Trophoblast cell (in vitro differentiated cells and primary cell): ENCODE results near the gene GORAB.

Experiments
- DNase-seq, 2 donors: peaks; one replicate each; pipeline ENCODE4 v3.0.0-alpha.2; 2016
- H2AFZ ChIP-seq: 2 replicates; pipeline ENCODE4 v1.6.1; 2013; ENCODE audit warnings: low read length, moderate library complexity, mild to moderate bottlenecking; ENCODE audit not compliant: insufficient read depth, poor library complexity
- H2AK5ac ChIP-seq: 2 replicates; pipeline ENCODE4 v1.6.1; 2013; ENCODE audit warnings: mild to moderate bottlenecking, low read length
- H2BK120ac ChIP-seq: 2 replicates; pipeline ENCODE4 v1.6.1; 2013; ENCODE audit warnings: low read length, mild to moderate bottlenecking, moderate library complexity; ENCODE audit not compliant: insufficient read depth, poor library complexity
- H2BK12ac ChIP-seq: 2 replicates; pipeline ENCODE4 v1.6.1; 2013; ENCODE audit warnings: mild to moderate bottlenecking, low read length, moderate library complexity
- H2BK5ac ChIP-seq: 2 replicates; pipeline ENCODE4 v1.6.1; 2013; ENCODE audit warnings: low read length, low read depth, moderate library complexity, mild to moderate bottlenecking; ENCODE audit not compliant: poor library complexity
- H3K14ac ChIP-seq: 2 replicates; pipeline ENCODE4 v1.6.1; 2013; ENCODE audit warnings: mild to moderate bottlenecking, low read length
- H3K18ac ChIP-seq: 2 replicates; pipeline ENCODE4 v1.6.1; 2013; ENCODE audit warnings: mild to moderate bottlenecking, low read length
- H3K23ac ChIP-seq: 2 replicates; pipeline ENCODE4 v1.6.1; 2013; ENCODE audit warnings: low read length
- H3K27ac ChIP-seq: 2 replicates; pipeline ENCODE4 v1.5.1; 2013; ENCODE audit warnings: low read depth, mild to moderate bottlenecking, inconsistent platforms, low read length, moderate library complexity
- H3K27me3 ChIP-seq: 2 replicates; pipeline ENCODE4 v1.6.1; 2013; ENCODE audit warnings: inconsistent platforms, mild to moderate bottlenecking, low read length, moderate library complexity; ENCODE audit not compliant: insufficient read depth
- H3K36me3 ChIP-seq, 2 experiments: 1 replicate in 1 of 2; 2 replicates in 1 of 2; pipeline ENCODE4 v1.6.1; 2013; ENCODE audit warnings: low read length in 2 of 2, mild to moderate bottlenecking in 2 of 2, moderate library complexity in 1 of 2; ENCODE audit not compliant: insufficient read depth in 2 of 2, control insufficient read depth in 1 of 2
- H3K4ac ChIP-seq: 2 replicates; pipeline ENCODE4 v1.6.1; 2013; ENCODE audit warnings: low read depth, mild to moderate bottlenecking, low read length, moderate library complexity
- H3K4me1 ChIP-seq, 2 experiments: 1 replicate in 1 of 2; 2 replicates in 1 of 2; pipeline ENCODE4 v1.6.1; 2013; ENCODE audit warnings: low read length in 2 of 2, mild to moderate bottlenecking in 2 of 2, moderate library complexity in 1 of 2; ENCODE audit not compliant: insufficient read depth in 2 of 2, control insufficient read depth in 1 of 2
- H3K4me2 ChIP-seq: 2 replicates; pipeline ENCODE4 v1.6.1; 2013; ENCODE audit warnings: inconsistent platforms, mild to moderate bottlenecking, low read length, moderate library complexity
- H3K4me3 ChIP-seq: 2 replicates; pipeline ENCODE4 v1.5.1; 2013; ENCODE audit warnings: mild to moderate bottlenecking, low read depth, low read length, inconsistent platforms
- H3K79me1 ChIP-seq: one replicate; pipeline ENCODE4 v1.6.1; 2013; ENCODE audit warnings: low read length
- H3K79me2 ChIP-seq: 2 replicates; pipeline ENCODE4 v1.6.1; 2013; ENCODE audit warnings: low read length, mild to moderate bottlenecking; ENCODE audit not compliant: control insufficient read depth, insufficient read depth, poor library complexity
- H3K9ac ChIP-seq: 2 replicates; pipeline ENCODE4 v1.6.1; 2013; ENCODE audit warnings: mild to moderate bottlenecking, low read length
- H3K9me3 ChIP-seq: 2 replicates; pipeline ENCODE4 v1.6.1; 2013; ENCODE audit warnings: low read depth, mild to moderate bottlenecking, control low read depth, inconsistent platforms, low read length; ENCODE audit not compliant: insufficient read depth
- H4K12ac ChIP-seq: 2 replicates; pipeline ENCODE4 v1.6.1; 2013; ENCODE audit warnings: low read depth, mild to moderate bottlenecking, low read length, moderate library complexity
- H4K8ac ChIP-seq: 2 replicates; pipeline ENCODE4 v1.6.1; 2013; ENCODE audit warnings: low read depth, mild to moderate bottlenecking, low read length, moderate library complexity
- H4K91ac ChIP-seq: one replicate; pipeline ENCODE4 v1.6.1; 2013; ENCODE audit warnings: low read depth, mild to moderate bottlenecking, low read length, moderate library complexity
- WGBS: extraction: QIAGEN DNeasy Blood & Tissue Kit; methylation state at CpG from one replicate; pipeline ENCODE4 v1.1.7; 2013; ENCODE audit warnings: missing lambda C conversion rate; ENCODE audit not compliant: insufficient read length, insufficient coverage; ENCODE audit errors: extremely low coverage; 5-methylcytosine and 5-hydroxymethylcytosine counted together

GORAB gene

DNA sequence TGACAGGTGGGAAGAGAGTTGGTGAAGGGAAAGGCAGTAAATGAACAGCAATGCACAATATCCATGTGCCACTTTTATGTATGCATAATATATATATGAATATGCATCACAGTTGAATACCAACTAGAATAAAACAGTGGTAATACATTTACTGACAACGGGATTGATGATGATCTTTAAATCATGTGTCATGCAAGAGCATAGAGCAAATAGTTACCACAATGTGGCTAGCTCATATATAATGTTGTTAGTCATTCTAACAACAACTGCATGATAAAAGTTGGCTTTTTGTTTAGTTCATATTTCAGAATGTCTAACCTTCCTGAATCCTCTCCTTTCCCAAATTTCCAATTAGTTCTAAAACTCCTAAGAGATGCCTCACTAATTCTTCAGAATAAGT is 46.4 kb downstream of the GORAB start:
- no peak overlapping the region for H3K4ac ChIP-seq
- no peak overlapping the region for H3K4me3 ChIP-seq
- H3K36me3 ChIP-seq: no peaks in the 10 kb centered on the region
- no peak overlapping the region for H3K14ac ChIP-seq
- H2BK120ac ChIP-seq: no peak overlapping the region
- no peaks in the 10 kb centered on the region for H3K9me3 ChIP-seq
- DNase-seq: no peak
- H3K79me2 ChIP-seq: no peaks in the 10 kb centered on the region
- no peaks in the 10 kb centered on the region for H3K27me3 ChIP-seq
- no peak overlapping the region for H2AK5ac ChIP-seq
- no peak overlapping the region for H4K91ac ChIP-seq
- no peak overlapping the region for H3K9ac ChIP-seq
- no peak overlapping the region for H3K27ac ChIP-seq
- H3K79me1 ChIP-seq: no peaks in the 10 kb centered on the region
- no peak overlapping the region for H2BK5ac ChIP-seq
- H4K12ac ChIP-seq: no peak overlapping the region
- no peaks in the 10 kb centered on the region for H3K4me1 ChIP-seq
- H2AFZ ChIP-seq: no peak overlapping the region
- H3K4me2 ChIP-seq: no peak overlapping the region
- no CpG with 5 or more reads among the region's 1 CpG for WGBS
- no peak overlapping the region for H3K18ac ChIP-seq
- H2BK12ac ChIP-seq: no peak overlapping the region
- no peak overlapping the region for H3K23ac ChIP-seq
- H4K8ac ChIP-seq: no peak overlapping the region

DNA sequence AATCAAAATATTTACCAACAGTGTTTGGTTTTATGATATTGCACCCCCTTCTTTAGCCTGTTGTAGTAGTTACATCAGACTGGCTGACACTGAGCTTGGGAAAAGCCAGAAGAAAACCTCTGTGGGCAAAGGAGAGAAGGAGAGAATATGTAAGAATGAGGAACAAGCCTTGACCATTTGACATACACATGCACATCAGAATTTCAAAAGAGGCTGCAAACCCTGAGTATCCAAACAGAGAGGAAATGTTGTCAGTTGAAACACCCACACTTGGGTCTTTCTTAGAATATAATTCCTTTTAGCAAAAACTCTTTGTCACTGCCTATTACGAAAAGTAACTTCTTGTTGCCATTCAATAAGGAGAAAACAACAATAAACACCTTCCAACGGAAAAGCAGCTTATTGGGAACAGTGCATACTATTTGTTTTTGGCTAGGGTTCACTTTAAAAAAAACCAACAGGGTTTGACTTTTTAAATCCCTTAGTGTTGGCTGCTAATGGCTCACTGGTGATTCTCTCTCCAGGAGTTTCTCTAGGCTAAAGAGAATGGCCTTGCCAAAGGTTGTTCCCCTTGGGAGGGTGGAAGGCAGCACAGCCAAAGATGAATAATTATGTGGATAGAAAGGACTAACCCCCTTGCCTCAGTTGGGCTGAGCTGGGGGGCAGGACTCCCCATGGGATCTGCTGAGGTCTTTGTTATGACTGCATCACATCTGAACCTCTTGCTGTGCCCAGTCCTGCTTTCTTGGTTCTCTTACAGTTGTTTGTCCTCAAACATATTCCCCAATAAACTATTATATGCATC is 48.9 kb downstream of the GORAB start:
- no peak for DNase-seq
- no peaks in the 10 kb centered on the region for H3K79me2 ChIP-seq
- H2BK5ac ChIP-seq: no peak overlapping the region
- H3K23ac ChIP-seq: no peak overlapping the region
- H2BK120ac ChIP-seq: no peak overlapping the region
- H3K27me3 ChIP-seq: no peaks in the 10 kb centered on the region
- no peak overlapping the region for H4K8ac ChIP-seq
- H3K9ac ChIP-seq: no peak overlapping the region
- H3K4me3 ChIP-seq: no peak overlapping the region
- H2AFZ ChIP-seq: no peak overlapping the region
- H3K27ac ChIP-seq: no peak overlapping the region
- H4K12ac ChIP-seq: no peak overlapping the region
- H3K36me3 ChIP-seq: no peaks in the 10 kb centered on the region
- H3K4me1 ChIP-seq: no peaks in the 10 kb centered on the region
- H3K4ac ChIP-seq: no peak overlapping the region
- H2BK12ac ChIP-seq: no peak overlapping the region
- H3K18ac ChIP-seq: no peak overlapping the region
- WGBS: no CpG with 5 or more reads among the region's 2 CpGs
- no peak overlapping the region for H4K91ac ChIP-seq
- no peaks in the 10 kb centered on the region for H3K9me3 ChIP-seq
- no peak overlapping the region for H3K4me2 ChIP-seq
- no peaks in the 10 kb centered on the region for H3K79me1 ChIP-seq
- no peak overlapping the region for H2AK5ac ChIP-seq
- H3K14ac ChIP-seq: no peak overlapping the region

DNA sequence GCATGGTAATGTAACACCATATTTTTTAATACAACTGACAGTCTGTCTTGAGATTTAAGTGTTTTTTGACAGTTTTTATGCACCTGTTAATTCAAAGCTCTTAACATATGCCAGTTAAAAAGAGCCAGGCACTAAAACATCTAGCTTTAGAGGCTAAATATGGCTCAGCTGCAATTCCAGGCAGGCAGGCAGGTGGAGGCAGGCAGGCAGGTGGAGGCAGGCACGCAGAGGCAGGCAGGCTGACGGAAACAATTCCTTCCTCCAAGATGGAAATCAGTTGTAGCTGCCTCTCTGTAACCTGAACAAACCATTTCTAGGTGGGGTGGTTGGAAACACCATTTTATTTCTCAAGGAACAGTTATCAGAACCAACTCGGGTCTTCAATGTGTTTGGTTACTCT is 51.2 kb downstream of the GORAB start:
- no peak overlapping the region for H3K23ac ChIP-seq
- no peak overlapping the region for H3K14ac ChIP-seq
- no peaks in the 10 kb centered on the region for H3K4me1 ChIP-seq
- no CpG with 5 or more reads among the region's 3 CpGs for WGBS
- H3K4me3 ChIP-seq: no peak overlapping the region
- no peak overlapping the region for H2BK5ac ChIP-seq
- no peaks in the 10 kb centered on the region for H3K36me3 ChIP-seq
- H2BK12ac ChIP-seq: no peak overlapping the region
- H3K79me2 ChIP-seq: no peaks in the 10 kb centered on the region
- no peak overlapping the region for H3K18ac ChIP-seq
- no peak overlapping the region for H3K27ac ChIP-seq
- H3K9me3 ChIP-seq: no peaks in the 10 kb centered on the region
- H3K4me2 ChIP-seq: no peak overlapping the region
- no peak overlapping the region for H4K12ac ChIP-seq
- no peak overlapping the region for H2AFZ ChIP-seq
- no peak overlapping the region for H4K8ac ChIP-seq
- no peak overlapping the region for H2BK120ac ChIP-seq
- H3K27me3 ChIP-seq: no peaks in the 10 kb centered on the region
- no peak overlapping the region for H3K9ac ChIP-seq
- no peak overlapping the region for H4K91ac ChIP-seq
- H3K4ac ChIP-seq: no peak overlapping the region
- no peak overlapping the region for H2AK5ac ChIP-seq
- no peak for DNase-seq
- H3K79me1 ChIP-seq: no peaks in the 10 kb centered on the region

DNA sequence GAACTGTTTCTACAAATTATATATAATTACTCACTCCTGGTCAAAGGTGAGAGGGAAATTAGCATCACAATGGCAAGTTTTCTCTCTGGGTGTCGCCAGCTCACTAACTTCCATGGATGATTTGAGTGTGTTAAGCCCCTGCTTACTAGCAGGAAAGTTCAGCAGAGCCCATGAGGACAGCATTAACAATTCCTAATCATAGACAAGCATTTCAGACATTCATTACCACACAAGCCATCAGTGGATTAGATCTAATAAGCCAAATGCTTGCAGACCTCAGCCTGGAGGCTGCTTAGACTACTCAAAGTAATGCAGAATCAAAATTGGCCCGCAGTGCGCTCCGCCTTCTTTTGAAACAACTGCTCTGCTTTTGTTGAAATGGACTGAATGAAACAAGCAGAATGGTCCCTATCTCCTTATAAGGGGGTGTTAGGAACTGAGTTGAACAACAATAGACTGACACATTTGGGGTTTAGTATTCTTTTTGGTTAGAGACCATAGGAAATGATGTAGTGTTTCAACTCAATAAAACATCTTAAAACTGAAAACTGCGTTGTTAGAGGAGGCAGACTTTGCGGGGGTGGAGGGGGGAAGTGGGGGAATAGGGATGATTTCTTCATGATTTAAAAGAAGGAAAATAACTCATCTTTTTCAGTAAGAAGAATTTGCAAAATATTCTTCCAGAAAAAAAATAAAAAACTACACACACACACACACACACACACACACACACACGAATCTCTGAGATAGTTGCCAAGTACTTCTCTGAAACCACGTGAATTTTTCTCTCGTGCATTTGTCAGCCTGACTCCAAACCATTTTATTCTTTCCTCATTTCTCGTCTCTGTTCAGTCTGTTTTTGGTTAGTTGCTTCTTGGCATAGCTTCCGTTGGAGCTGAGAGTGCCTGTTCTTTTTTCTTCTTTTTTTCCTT is 54.6 kb downstream of the GORAB start:
- WGBS: no CpG with 5 or more reads among the region's 11 CpGs
- Histone ChIP-seq H3K23ac (no peak overlapping the region), H3K79me1 (no peaks in the 10 kb centered on the region)

More for the DNA sequence above, 54.6 kb downstream of the GORAB start:
- peak; percentile 58 for DNase-seq
- Histone ChIP-seq H2AFZ (no peak overlapping the region), H3K4ac (no peak overlapping the region), H2BK12ac (no peak overlapping the region), H4K91ac (no peak overlapping the region), H2BK120ac (no peak overlapping the region), H3K14ac (no peak overlapping the region), H3K4me1 (no peaks in the 10 kb centered on the region), H2BK5ac (no peak overlapping the region), H3K4me3 (no peak overlapping the region), H4K8ac (no peak overlapping the region), H3K27me3 (no peaks in the 10 kb centered on the region), H3K4me2 (no peak overlapping the region), H3K36me3 (no peaks in the 10 kb centered on the region), H3K79me2 (no peaks in the 10 kb centered on the region), H2AK5ac (no peak overlapping the region), H3K9ac (no peak overlapping the region), H3K9me3 (no peaks in the 10 kb centered on the region), H4K12ac (no peak overlapping the region), H3K27ac (no peak overlapping the region), H3K18ac (no peak overlapping the region)
